HG03521 (cell line): ENCODE results near the gene HCFC1.

ENCODE experiments used
- ATAC-seq: cut with Tn5 transposase; IDR thresholded peaks from one replicate; pipeline ENCODE4 v1.9.1; 2021; ENCODE audit warnings: mild to moderate bottlenecking, moderate library complexity; ENCODE audit not compliant: unreplicated experiment

Gene HCFC1

GRCh38 chrX:153971450-153972367 is at the start of gene HCFC1:
TSS of gene HCFC1 (minus strand) at chrX:153971818. CDS start at chrX:153970840, 978 bp downstream.
- ATAC-seq = peak; percentile 35

GRCh38 chrX:154021131-154021611 is 49.6 kb upstream of the HCFC1 start:
- ATAC-seq = no peak

GRCh38 chrX:154020536-154021115 is 49.0 kb upstream of the HCFC1 start:
- ATAC-seq = no peak

- peak; percentile 78 for ATAC-seq
These were observed 48.3 kb upstream of the HCFC1 start, which contains the start of gene IRAK1 for GRCh38 chrX:154019633-154020528. TSS of gene IRAK1 (minus strand) at chrX:154019902. CDS start at chrX:154019812, 90 bp downstream.

- peak; percentile 16 for ATAC-seq
These were observed 47.5 kb upstream of the HCFC1 start for GRCh38 chrX:154019061-154019621.

- no peak for ATAC-seq
These were observed 47.0 kb upstream of the HCFC1 start for GRCh38 chrX:154018518-154019060.

GRCh38 chrX:154017766-154018517 is 46.3 kb upstream of the HCFC1 start:
- no peak for ATAC-seq

- no peak for ATAC-seq
These were observed 44.9 kb upstream of the HCFC1 start for GRCh38 chrX:154016366-154017076.

GRCh38 chrX:154015581-154016264 is 44.1 kb upstream of the HCFC1 start:
- no peak for ATAC-seq

- ATAC-seq = no peak
These were observed 43.1 kb upstream of the HCFC1 start for GRCh38 chrX:154014429-154015380.

GRCh38 chrX:154013614-154014360 is 42.2 kb upstream of the HCFC1 start:
- ATAC-seq = no peak

GRCh38 chrX:154013001-154013421 is 41.4 kb upstream of the HCFC1 start:
- ATAC-seq = no peak

GRCh38 chrX:154012336-154012991 is 40.8 kb upstream of the HCFC1 start:
- ATAC-seq = no peak

- ATAC-seq = no peak
These were observed 40.0 kb upstream of the HCFC1 start for GRCh38 chrX:154011376-154012335.
